Right kidney (tissue), 1 donor: ENCODE data around the gene PCED1A.
"Not testable (repeated sequence)": the region's sequence is repeated elsewhere in the genome, so short reads cannot be mapped to it uniquely, and the experiment has no call there.

Source experiments
- DNase-seq: peaks from one replicate; pipeline ENCODE4 v3.0.0-alpha.2; 2016

Gene PCED1A

GRCh38 chr20:2829376-2829775 lies 11.1 kb downstream of the PCED1A start:
- no peak for DNase-seq

DNA sequence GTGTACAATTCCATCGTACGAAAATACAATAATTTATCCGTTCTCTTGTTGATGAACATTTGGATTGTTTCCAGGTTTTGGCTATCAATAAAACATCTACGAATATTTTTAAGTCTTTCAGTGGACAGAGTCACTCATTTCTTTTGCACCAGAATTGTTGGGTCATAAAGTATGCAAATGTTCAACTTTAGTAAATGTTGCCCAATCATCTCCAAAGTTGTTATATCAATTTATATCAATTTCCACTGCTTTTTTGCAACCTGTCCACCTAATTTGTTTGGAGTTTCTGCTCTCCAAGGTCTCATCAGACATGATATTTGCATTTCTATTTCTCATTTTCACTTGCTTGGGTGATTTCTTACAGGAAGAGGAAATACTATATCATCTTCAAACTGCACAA lies 13.8 kb downstream of the PCED1A start:
- no peak for DNase-seq

DNA sequence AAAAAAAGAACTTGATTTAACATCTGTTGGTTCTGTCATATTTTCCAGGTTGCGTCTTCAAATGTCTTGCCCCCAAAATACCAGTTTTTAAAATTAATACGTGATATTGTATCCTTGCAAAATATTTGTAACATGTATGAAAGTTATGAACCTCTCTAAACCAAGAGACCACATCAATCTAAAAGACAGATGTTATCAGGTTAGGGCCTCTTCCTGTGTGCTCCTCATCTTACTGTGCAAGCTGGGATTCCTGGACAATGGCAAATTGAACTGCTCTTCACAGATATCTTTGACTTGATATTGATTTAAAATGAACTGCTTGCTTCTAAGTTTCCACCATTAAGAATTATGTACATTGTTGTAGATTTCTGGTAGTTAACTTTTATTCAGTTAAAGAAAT lies 14.7 kb downstream of the PCED1A start:
- DNase-seq: no peak

- DNase-seq: no peak
Observed at GRCh38 chr20:2822073-2822472, 18.4 kb downstream of the PCED1A start.

DNA sequence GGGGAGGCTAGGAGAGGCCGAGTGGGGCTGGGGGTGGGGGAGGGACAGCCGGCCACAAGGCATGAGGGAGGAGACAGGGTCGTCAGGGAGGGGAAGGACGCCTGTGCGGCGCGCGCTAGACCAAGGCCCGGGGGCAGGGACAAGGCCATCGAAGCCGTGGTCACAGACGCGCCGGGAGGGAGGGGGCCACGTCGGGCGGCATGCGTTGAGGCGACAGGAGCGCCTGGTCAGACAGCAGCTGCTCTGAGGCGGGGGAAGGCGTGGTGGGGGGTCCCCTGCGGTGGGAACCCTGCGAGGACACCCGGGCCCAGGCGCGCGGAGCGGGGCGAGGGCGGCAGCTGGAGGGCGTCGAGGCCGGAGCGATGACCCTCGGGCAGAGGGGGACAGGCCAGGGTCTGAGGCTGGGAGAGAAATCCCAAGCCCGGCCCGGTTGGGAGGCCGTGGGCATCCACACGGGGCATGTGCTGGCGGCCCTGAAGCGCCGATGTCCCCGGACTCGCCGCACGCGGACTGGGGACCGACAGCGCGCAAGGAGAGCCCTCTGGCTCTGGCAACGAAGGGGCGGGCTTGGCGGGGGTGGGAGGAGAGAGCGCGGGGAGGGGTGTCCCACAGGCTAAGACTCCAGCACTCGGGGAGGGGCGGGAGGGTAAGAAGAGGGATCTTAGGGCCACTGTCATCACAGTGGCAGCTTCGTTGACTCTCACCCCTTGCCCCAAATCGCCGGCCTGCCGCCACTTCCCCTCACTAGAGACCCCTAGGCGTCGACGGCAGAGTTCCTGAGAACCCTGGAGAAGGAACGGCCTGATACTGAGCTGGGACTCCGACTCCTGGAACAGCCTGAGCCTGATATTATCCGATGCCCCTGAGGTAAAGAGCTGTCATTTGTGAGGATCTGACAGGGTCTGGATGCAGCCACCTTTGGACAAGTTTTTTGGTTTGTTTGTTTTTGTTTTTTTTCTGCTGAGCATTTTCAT lies 19.3 kb downstream of the PCED1A start:
- DNase-seq: peak; percentile 67

DNA sequence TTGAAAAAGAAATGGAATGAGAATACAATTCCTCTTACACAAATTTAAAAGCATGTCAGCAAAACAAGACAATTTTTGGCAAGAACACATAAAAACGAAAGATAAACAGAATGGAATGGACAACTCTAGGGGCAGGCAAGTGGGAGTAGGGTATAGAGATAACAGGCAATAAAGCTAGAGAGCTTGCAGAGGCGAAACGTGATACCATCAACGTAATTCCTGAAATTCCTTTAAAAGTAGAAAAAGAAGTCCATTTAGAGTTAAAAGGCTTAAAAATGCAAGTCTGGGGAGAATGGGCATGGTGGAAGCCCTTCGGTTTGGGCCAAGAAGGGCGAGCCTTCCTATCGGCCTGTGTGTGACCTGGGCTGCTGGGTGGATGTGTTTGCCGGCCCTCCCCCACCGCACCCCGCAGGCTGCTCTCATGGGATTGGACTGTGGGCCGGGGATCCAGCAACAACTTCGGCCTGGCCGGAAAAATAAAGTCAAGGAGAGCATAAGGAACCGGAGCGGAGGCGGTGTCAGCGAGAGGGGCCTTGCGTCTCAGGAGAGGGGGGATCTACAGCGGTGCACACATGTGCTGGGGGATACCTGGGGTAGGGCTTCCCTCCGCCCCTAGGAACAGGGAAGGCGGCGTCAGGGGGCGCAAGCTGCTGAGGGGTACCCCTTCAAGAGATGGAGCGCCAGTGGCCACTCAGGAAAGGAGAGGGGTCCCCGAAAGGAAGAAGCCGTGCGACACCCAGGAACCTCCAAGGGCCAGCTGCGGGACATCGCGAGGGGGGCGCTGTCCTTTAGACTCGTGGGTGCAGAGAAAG lies 20.2 kb downstream of the PCED1A start:
- DNase-seq: peak; percentile 80

DNA sequence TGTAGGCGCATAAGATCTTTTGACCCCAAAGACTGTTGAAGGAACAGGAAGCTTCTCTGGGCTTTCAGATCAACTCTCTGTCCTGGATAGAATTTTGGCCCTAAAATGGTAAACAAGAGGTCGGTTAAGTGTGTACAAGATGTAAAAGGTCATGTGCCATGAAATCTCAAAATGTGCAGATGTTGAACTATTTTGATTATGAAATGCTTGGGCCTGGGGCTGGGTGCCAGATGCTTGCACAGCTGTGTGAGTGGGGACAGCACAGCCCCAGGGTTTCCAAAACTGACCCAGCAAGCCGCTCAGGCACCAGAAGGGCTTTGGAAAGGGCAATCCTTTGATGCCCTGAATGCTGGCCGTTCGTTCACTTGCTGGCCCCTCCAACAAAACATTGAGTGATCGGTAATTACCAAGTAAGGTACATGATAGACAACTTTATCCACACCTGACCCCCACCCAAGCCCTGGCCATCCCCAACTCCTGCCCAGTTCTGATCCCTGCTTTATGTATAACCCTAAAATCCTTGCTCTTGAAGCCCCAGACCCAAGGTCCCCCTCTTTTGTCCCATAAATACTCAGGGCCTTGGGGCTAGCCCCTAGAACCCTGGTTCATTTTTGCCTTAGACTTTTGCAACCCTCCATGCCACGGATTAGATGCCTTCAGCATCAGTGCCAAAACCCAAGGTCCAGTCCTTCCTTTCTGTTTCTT lies 22.4 kb downstream of the PCED1A start:
- DNase-seq: no peak

DNA sequence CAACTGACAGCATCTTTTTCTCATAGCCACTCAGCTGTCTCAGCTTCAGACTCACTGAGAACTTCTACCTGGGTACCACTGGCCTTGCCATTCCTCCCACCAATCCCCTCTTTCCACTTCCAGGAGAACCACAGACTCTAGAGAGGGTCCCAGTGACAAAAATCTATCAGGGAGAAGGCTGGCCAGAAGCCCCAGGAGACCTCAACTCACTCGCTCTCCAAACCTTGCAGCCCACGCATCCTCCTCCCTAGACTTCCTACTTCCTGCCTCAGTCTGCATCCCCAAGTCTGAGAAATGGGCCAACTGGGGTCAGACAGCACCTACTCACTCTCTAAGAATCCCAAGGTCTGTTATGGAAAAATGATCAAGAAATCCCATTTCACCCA lies 23.1 kb downstream of the PCED1A start:
- no peak for DNase-seq

DNA sequence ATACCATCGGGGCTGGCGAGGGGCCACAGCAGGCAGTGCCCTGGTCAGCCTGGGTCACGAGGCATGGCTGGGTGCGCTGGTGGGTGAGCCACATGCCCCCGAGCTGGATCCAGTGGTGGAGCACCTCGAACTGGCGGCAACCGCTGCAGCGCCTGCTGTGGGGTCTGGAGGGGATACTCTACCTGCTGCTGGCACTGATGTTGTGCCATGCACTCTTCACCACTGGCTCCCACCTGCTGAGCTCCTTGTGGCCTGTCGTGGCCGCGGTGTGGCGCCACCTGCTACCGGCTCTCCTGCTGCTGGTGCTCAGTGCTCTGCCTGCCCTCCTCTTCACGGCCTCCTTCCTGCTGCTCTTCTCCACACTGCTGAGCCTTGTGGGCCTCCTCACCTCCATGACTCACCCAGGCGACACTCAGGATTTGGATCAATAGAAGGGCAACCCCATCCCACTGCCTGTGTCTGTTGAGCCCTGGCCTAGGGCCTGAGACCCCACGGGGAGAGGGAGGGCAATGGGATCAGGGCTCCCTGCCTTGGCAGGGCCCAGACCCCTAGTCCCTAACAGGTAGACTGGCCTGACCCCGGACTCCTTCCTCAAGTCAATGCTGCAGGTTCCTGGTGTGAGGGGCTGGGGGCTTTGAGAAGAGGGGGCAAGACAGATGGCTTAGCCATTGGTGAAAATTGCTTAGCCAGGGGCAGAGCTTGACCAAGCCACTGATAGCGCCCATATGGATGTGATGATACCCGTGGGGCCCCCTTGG lies 23.7 kb downstream of the PCED1A start:
- no peak for DNase-seq

DNA sequence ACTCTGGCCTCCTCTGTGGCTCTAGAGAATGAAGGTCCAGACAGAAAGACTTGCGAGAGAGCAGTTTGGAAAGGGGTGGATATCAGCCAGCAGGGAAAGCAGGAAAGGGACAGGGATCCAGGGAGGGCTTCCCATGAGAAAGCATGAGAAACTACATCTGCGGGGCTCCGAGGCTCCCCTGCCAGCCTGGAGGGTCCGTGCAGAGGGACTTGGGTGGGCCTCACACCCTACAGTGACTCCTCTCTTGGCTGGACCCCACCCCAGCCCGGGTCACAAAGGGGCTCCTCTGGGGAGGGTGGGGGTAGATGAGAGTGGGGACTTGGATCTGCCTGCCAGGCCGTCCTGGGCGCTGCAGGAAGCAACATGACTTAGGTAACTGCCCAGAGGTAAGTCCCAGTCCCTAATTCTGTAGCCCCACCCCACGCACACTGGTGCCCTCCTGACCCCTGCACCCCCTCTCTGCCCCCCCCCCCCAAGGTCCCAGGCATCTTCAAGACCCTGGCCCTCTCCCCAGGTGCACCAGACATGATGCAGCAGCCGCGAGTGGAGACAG lies 24.3 kb downstream of the PCED1A start, which contains the start of gene TMEM239:
Gene TMEM239 (plus strand): TSS at position 335 of the 553 bp plus-strand sequence. CDS start 191 bp downstream, at position 526.
- DNase-seq: no peak

DNA sequence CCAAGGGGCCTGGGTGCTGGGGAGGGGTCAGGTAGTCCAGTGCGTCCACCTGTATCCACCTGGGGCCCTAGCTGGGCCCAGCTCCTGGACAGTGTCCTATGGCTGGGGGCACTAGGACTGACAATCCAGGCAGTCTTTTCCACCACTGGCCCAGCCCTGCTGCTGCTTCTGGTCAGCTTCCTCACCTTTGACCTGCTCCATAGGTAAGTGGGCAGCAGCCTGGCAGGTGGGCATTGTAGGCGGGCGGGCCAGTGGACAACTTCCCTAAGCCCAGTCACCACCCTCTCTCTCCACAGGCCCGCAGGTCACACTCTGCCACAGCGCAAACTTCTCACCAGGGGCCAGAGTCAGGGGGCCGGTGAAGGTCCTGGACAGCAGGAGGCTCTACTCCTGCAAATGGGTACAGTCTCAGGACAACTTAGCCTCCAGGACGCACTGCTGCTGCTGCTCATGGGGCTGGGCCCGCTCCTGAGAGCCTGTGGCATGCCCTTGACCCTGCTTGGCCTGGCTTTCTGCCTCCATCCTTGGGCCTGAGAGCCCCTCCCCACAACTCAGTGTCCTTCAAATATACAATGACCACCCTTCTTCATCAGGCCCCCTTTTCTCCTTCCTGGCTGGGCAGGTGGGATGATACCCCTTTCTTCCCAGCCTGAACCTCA lies 25.1 kb downstream of the PCED1A start:
- DNase-seq: no peak

DNA sequence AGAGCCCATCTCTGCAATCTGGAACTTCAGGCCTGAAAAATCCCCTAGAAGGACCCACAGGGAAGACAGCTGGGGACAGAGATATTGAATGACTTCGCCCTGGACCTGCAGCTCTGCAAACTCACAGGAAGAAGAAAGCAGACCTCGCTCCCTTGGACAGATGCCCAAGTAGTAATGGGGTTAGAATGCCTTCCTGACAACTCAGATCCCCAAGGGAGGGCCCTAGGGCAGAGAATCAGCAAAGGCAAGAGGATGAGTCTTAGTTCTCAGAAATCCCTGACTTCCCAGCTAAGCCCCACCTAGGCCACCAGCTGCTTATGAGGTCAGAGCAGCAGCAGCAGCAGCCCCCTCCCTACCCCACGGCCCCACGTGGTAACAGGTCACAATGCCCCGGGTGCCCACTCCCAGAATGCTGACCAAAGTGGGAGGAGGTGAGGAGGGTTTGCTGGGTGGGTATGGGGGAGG lies 25.8 kb downstream of the PCED1A start, which contains the start of gene C20orf141:
Gene C20orf141 (plus strand): TSS at position 401 of the 465 bp plus-strand sequence. CDS start 198 bp downstream, outside the sequence.
- no peak for DNase-seq

DNA sequence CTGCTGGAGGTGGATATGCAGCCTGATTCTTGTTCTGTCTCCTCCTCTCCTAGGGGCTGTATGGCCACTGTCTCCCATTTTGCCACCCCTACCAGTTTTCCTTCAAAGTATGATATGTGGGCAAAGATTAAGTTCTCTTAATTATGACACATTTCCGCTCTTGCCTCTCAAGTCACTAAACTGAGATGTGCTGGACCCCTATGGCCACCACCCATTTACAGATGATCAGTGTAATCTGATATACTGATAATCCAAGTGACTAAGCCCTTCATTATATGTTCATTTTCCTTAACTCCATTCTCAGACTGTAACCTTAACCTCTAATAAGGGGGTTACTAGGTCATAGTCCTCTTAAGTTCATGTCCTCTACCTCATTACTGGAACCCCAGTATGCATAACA lies 26.4 kb downstream of the PCED1A start:
- DNase-seq: no peak

DNA sequence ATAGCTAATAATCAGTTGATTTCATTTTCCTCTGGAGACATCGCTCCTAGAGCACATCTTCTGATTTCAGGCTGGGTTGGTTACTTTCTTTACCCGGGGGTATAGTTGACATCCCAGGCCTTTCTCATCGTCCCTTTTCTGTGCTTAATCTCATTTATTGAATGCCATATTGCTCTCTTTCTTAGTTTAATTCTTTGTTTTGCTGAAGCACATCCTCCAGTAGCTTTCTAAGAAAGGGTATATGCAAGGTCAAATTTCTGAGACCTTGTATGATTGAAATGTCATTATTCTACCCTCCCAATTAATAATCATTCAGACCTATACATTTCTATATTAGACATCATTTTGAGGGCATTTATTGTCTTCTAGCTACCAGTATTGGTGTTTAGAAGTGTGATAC lies 28.3 kb downstream of the PCED1A start:
- no peak for DNase-seq

DNA sequence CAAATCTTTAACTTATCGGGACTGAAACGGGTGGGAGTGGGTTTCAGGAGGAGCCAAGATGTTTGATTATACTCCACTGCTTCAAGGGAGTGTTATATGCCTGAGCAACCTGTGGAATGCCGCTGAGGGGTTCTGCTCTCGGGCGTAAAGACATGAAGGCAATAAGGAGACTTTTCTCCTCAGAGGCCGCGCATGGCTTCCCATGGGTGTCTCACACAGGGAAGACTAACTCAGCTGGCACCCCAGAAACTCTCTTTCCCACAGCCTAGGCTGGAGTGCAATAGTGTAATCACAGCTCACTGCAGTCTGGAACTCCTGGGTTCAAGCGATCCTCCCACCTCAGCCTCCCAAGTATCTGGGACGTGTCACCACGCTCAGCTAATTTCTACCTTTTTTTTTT lies 30.8 kb downstream of the PCED1A start:
- DNase-seq: no peak

DNA sequence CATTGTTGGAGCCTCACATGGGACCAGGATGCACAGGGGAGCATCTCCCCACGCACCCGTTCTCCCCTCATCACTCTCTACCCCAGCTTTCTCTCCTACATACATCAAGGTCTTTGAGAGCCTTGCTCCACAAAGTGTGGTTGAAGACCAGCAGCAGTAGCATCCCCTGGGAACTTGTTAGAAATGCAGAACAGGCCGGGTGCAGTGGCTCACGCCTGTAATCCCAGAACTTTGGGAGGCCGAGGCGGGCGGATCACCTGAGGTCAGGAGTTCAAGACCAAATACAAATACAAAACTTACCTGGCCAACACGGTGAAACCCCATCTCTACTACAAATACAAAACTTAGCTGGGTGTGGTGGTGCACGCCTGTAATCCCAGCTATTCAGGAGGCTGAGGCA lies 32.5 kb downstream of the PCED1A start:
- DNase-seq: not testable (repeated sequence)

GRCh38 chr20:2807019-2807418 lies 33.4 kb downstream of the PCED1A start:
- DNase-seq: no peak

- peak; percentile 22 for DNase-seq
Observed at GRCh38 chr20:2806351-2806701, 34.1 kb downstream of the PCED1A start.

GRCh38 chr20:2805689-2806350 lies 34.6 kb downstream of the PCED1A start:
- peak; percentile 46 for DNase-seq
